Suppressor macrophage (primary cell): ENCODE results near the gene MCEMP1.

ENCODE experiments used
- DNase-seq, 4 experiments: peaks; one replicate each; pipeline ENCODE4 v3.0.0-alpha.2; 2020 to 2022
- total RNA-seq, 17 experiments: gene quantifications; one replicate each; lab custom pipeline; 2026; ENCODE audit warnings: mixed read lengths in 6 of 17, inconsistent platforms in 3 of 17; lab: John Stamatoyannopoulos, UW

The MCEMP1 gene
- total RNA-seq = 0 to 3.5 (median 0.30) reads per million in 17 experiments

- peak in 3 of 4 experiments; percentile 52 to 62 (median 56) for DNase-seq
These were observed at the start of gene MCEMP1 for GRCh38 chr19:7676854-7677253. MCEMP1 (plus strand) TSS chr19:7677090; CDS start chr19:7677121, 31 bp downstream.

- DNase-seq = no peak
These were observed 49.7 kb upstream of the MCEMP1 start for GRCh38 chr19:7627166-7627565.

- DNase-seq = peak in 1 of 4 experiments; percentile 12
These were observed 48.1 kb upstream of the MCEMP1 start for GRCh38 chr19:7628589-7629311.

- DNase-seq = peak; percentile 96 to 99 (median 99)
These were observed 47.4 kb upstream of the MCEMP1 start, which contains the start of the genes PET100 and XAB2 for GRCh38 chr19:7629347-7630054. PET100 (plus strand) TSS chr19:7629793; CDS start chr19:7629834, 41 bp downstream. XAB2 (minus strand) TSS chr19:7629545; CDS start chr19:7629527, 18 bp downstream.

- DNase-seq = no peak
These were observed 45.3 kb upstream of the MCEMP1 start for GRCh38 chr19:7631577-7631976.

GRCh38 chr19:7632340-7633203 lies 44.3 kb upstream of the MCEMP1 start:
- DNase-seq = no peak

GRCh38 chr19:7633698-7634097 lies 43.2 kb upstream of the MCEMP1 start, which contains the start of gene PCP2:
PCP2 (minus strand) TSS chr19:7633719; CDS start chr19:7633457, 262 bp downstream.
- no peak for DNase-seq

GRCh38 chr19:7635670-7636069 lies 41.2 kb upstream of the MCEMP1 start:
- no peak for DNase-seq

GRCh38 chr19:7636317-7636690 lies 40.6 kb upstream of the MCEMP1 start:
- DNase-seq = no peak

- DNase-seq = peak; percentile 83 to 95 (median 90)
These were observed 40.1 kb upstream of the MCEMP1 start, which contains the start of gene STXBP2 for GRCh38 chr19:7636691-7637373. STXBP2 (plus strand) TSS chr19:7637110; CDS start chr19:7637150, 40 bp downstream.

GRCh38 chr19:7637374-7638256 lies 39.3 kb upstream of the MCEMP1 start:
- peak; percentile 68 to 90 (median 84) for DNase-seq

GRCh38 chr19:7638802-7639465 lies 38.0 kb upstream of the MCEMP1 start:
- no peak for DNase-seq

- DNase-seq = no peak
These were observed 37.0 kb upstream of the MCEMP1 start for GRCh38 chr19:7639863-7640348.

GRCh38 chr19:7640803-7641202 lies 36.1 kb upstream of the MCEMP1 start:
- DNase-seq = no peak

- DNase-seq = no peak
These were observed 35.3 kb upstream of the MCEMP1 start for GRCh38 chr19:7641290-7642276.

- no peak for DNase-seq
These were observed 34.4 kb upstream of the MCEMP1 start for GRCh38 chr19:7642295-7643030.

GRCh38 chr19:7643031-7643415 lies 33.9 kb upstream of the MCEMP1 start:
- DNase-seq = no peak
